ENCODE results near the gene SLC22A7.
"Not testable (repeated sequence)": the region's sequence is repeated elsewhere in the genome, so short reads cannot be mapped to it uniquely, and the experiment has no call there.

SLC22A7 gene

DNA sequence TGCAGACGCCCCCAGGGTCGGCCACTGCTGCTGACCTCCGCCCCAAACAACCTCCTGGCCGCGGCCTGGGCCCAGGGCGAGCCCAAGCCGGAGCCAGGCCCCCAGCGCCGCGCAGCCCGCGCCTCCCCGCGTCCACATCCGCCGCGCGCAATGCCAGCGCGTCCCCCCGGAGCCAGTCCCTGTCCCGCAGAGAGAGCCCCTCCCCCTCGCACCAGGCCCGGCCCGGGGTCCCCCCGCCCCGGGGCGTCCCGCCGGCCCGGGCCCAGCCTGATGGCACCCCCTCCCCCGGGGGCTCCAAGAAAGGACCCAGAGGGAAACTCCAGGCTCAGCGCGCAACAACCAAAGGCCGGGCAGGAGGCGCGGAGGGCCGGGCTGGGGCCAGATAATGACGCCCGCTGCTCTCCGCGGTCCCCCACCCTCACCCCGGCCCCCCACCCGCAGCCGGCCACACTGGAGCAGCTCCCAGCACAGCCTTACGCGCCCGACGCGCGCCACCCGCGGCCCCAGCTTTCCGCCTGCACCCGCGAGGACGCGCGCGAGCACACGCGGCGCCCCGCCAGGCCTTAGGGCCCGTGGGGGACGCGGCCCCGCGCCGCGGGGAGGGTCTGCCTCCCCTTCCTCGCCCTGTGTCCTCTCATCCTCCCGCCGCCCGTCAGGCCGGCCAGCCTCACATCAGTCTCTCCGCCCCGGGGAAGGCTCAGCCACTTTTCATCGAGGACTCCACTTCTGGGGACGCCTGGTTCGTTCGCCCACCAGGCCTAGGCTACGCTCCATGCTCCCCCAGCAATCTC, 12.9 kb upstream of the SLC22A7 start:
- peak; percentile 43 for DNase-seq

DNA sequence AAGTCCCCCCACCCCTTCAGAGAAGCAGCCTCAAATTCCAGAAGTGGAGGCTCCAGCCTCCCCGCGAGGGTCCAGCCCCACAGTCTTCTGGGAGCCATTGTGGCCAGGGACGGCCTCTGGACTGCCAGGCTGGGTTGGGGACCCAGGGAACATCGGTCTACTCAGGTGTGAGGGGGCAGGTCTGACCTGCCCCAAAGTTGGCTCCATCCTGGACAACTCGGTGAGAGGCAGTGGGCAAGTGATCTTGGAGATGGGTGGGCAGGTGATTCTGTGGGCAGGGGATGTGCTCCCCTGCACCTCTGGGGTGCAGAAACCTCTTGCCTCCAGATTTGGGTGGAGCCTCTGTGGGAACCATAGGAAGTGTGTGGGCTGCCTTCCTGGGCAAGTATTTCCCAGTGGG, 12.2 kb upstream of the SLC22A7 start:
- DNase-seq: no peak

DNA sequence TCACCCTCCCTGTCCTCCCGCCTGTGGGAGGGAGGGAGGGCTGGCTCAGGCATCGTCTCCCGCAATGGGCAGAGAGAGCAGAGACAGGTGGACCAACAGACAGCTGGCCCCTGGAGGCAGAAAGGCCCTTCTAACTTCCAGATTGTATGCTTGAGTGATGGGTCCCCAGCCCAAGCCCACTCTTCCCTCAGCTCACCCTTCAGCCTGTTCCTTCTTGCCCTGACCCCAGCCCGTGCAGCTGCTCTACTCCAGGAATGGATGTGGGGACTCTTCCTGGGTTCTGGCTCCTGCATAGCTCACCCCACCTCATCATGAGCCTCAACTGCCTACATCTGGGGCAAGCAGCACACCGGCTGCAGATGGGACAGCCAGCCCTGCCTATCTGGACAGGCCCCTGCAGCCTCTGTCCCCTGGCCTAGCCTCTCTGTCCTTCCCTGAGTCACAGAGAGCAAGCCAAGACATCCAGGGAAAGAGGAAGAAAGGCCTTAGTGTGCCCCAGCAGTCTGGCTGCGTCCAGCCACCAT, 11.5 kb upstream of the SLC22A7 start:
- no peak for DNase-seq

DNA sequence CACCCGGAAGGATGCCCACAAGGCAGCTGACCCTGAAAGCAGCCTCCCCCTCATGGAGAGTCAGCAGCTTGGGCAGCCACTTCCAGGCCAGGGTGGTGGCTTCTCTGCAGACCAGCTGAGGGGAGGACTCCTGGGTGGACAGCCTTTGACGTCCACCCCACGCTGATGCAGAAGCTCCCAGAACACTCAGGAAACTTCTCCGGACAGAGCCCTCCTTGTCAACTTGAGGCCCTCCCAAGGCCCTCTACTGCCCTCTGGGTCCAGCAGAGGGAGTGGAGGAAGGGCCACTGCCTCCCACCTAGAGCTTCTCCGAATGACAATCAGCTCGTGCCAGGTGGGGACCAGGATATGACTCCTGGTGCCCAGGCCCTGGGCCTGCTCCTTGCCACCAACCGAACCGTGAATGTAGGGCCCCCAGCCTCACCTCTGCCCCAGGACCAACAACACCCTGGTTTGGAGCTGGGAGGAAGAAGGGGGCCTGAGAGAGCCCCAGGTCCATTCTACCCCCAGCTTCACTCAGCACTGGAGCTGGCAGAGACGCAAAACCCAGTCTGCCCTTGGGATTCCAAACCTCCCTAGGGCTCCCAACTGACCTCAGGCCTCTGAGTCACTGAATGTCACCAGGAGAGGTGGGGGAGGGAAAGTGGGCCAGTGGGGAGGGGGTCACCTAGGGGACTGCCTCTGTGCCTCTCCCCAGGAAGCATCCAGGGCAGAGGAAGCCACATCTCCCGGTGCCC, 10.9 kb upstream of the SLC22A7 start:
- DNase-seq: no peak

DNA sequence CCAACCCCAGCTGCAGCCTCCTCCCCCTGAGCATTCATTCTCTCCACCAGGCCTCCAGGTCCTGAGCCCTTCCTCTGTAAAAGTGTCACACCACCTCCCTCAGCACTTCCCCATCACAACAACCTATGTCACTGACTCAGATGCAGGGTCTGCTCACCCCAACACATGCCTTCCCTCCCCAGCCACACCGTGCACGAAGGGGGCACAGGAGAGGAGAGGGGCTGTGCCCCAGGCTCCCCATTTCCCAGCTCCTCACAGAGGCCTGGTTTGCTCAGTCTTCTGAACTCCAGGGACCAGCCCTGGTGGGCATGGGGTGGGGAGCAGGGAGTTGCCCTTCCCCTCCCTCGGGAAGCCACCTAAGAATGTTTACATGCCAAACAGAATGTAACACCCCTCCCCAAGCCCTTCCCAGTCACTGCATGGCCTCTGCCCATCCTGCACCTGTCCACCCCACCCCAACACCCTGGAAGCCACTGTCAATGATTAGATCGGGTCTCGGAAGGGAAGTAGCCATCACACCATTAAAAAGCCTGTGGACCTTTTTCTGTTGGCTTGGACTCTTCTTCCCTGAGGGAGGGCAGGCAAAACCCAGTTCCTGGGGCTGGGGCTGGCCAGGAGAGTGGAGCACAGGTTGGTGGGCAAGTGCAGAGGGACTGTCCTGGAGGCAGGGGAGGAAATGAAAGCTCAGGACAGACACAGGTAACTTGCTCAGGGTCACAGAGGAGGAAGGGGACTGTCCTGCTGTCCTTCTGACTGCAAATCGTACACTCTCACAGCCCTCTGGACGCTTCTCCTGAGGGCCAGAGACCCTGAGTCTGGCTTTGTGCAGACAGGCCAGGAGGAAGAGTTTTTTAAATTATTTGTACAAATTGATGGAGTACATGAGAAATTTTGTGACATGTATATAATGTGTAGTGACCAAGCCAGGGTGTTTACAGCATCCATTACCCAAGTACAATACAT, 10.1 kb upstream of the SLC22A7 start:
- DNase-seq: peak; percentile 5

DNA sequence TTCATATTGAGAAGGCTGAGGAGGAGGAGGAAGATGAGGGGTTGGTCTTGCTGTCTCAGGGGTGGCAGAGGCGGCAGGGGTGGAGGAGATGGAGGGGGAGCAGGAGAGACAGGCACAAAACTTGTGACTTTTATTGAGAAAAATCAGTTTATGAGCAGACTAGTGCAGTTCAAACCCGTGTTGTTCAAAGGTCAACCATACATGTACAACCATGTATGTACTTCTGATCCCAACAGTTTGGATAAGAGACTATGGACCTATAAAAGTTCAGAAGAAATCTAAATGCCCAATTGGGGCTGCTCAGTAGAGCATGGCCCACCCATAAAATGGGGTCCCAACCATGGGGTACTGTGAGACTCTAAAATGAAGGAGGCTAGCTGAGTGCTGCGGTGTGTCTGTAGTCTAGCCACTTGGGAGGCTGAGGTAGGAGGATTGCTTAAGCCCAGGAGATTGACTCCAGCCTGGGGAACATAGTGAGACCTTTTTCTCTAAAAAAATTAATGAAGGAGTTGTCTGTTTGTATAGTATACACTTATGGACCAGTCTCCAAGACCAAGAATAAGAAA, 7.6 kb upstream of the SLC22A7 start:
- DNase-seq: no peak

DNA sequence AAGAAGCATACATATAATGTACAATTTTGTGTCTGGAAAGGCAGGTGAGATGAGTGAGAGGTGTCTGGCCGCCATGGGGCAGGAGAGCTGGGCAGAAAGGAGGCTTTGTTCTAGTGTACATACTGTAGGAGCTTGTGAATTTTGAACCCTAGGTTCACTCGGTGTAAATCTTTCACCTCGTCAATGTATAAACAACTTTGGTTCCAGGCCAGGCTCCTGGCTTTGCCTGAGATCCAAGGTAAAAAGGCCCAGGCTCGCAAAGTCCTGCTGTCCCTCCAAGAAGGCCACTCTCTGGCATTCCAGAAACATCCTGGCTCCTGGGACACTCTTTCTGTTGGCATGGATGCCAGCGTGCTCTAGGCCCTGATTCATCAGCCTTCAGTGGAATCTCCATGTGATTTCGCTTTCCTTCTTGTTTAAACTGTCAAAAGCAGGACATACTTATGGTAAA, 7.1 kb upstream of the SLC22A7 start:
- no peak for DNase-seq

DNA sequence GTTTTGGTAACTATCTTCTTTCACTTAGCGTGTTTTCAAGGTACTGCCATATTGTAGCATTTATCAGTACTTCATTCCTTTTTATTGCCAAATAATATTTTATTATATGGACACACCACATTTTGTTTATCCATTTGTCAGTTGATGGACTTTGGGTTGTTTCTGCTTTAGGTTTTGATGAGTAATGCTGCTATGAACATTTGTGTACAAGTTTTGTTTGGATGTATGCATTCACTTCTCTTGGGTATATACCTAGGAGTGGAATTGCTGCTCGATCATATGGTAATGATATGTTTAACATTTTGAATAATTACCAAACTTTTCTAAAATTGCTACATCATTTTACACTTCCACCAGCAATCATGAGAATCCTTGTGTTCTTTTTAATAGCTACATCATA, 6.4 kb upstream of the SLC22A7 start:
- no peak for DNase-seq

DNA sequence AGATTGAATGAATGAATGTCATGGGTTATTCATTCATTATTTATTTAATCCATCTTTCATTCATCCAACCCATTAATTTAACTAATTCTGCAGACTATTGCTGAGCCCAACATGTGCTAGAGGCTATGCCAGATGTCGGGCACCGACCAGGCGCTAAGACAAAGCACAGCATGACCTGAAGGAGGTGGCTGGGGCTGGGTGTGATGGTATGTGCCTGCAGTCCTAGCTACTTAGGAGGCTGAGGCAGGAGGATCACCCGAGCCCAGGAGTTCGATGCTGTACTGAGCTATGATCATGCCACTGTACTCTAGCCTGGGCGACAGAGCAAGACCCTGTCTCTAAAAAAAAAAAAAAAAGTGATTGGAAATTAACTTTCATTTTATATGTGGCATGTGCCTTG, 5.7 kb upstream of the SLC22A7 start:
- no peak for DNase-seq

DNA sequence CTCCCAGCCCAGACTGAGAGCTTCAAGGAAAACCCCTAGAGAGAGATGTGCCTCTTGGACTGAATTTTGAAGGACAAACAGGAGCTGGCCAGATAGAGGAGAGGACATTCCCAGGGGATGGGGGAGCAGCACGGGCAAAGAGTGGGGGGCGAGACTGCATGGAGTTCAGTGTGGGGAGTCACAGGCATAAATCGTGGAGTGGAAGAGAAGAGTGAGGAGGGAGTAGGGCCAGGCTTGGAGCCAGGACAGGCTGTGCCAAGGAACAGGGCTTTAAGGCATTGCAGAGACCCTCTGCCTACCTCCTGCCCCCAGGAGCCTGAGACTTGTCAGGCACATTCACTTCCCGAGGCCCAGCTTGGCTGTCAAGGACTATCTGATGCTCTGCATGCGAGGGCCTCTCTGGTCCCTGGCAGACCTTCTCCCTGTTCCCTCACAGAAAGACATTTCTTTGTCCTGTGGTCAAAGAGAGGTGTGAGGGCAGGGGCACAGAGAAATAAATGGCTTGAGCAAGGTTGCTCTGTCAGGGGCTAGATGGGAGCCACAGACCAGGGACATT, 5.2 kb upstream of the SLC22A7 start:
- no peak for DNase-seq

DNA sequence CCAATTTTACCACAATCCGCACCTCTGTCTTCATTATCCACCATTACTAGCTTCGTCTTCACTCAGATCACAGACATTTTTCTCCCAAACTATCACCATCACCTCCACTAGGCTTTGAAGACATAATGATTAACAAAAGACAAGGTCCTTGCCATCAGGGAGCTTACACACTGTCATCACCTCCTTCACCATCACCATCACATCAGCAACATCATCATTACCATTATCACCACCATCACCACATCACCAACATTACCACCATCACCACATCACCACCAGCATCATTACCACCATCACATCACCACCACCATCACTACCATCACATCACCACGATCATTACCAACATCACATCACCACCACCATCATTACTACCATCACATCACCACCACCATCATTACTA, 4.4 kb upstream of the SLC22A7 start:
- DNase-seq: no peak

DNA sequence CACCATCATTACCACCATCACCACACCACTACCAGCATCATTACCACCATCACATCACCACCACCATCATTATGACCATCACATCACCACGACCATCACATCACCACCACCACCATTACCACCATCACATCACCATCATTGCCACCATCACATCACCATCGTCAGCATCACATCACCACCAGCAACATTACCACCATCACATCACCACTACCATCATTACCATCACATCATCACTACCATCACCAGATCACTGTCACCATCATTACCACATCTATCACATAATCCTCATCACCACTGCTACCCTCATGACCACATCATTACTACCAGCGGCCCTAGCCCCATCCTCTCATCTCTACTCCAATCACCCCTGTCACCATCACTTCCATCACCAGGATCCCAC, 3.5 kb upstream of the SLC22A7 start:
- no peak for DNase-seq

DNA sequence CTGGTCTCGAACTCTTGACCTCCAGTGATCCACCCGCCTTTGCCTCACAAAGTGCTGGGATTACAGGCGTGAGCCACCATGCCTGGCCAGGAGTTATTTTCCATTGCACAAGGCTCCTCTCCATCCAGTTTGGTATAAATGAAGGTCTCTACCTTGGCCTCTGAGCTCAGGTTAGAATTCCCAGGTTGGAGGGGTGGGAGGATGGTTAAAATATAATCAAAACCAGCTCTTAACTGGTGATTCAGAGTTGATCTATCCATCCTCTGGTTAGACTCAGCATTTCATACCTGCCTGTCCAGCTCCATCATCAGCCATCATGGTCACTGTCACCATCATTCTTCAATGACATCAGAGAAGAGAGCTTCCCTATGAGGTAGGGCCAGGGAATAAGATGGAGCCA, 2.6 kb upstream of the SLC22A7 start:
- DNase-seq: no peak

DNA sequence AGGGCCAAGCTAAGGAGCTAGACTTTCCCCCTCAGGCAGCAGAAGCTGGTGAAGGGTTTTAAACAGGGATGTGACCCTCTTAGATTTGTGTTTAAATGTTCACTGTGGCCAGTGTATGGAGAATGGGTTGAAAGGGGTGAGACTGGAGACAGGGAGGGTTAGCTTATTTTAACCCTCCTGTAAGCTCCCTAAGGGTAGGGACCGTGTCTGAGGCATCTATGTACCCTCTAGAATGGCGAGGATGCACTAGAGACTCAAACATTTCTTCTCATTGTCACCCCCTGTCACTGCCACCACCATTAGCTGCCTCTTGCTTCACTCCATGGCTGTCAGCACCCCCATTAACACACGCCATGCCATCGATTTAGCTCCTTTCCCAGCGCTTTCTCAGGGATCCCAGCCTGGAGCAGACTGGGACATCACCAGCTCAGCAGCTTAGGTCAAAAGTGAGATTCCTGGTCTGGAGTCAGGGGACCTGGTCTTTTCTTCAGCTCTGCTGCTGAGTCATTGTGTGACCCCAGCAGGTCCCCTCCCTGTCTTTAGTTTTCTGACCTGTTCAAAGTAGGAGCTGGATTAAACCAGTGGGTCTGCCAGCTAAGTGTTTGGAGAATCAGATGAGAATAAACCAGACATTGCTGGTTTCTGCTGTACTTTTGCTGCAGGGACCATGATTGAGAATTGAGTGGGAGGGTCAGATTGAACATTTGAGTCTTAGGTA, 1.1 kb upstream of the SLC22A7 start:
- DNase-seq: no peak

DNA sequence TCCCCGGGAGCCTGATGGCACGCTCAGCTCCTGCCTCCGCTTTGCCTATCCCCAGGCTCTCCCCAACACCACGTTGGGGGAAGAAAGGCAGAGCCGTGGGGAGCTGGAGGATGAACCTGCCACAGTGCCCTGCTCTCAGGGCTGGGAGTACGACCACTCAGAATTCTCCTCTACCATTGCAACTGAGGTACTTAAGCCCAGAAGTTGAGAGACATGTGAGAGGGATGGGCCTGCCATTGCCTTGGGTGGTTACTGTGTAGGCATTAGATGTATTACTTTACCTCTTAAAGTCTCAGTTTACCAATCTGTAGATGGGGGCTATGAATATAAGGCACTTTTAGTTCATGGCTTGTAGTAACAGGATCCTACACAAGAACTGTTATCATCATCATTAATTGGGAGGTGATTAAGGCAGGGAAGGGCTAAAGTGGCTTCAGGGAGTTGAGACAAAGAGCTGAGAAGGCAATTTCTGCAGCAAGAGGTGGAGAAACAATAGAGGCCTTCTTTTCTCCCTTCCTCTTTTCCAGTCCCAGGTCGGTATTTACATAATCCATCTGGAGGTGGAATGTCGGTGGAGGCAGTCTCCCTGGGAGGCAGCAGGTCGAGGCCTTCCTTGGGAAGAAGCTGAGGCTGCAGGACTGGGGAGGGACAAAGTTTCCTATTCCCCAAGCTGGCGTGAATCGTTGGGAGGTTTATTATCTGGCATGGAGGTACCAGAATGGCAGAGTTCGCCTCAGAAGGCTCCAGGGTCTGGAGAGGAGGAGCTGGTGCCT, 691 bp downstream of the SLC22A7 start:
- no peak for DNase-seq

DNA sequence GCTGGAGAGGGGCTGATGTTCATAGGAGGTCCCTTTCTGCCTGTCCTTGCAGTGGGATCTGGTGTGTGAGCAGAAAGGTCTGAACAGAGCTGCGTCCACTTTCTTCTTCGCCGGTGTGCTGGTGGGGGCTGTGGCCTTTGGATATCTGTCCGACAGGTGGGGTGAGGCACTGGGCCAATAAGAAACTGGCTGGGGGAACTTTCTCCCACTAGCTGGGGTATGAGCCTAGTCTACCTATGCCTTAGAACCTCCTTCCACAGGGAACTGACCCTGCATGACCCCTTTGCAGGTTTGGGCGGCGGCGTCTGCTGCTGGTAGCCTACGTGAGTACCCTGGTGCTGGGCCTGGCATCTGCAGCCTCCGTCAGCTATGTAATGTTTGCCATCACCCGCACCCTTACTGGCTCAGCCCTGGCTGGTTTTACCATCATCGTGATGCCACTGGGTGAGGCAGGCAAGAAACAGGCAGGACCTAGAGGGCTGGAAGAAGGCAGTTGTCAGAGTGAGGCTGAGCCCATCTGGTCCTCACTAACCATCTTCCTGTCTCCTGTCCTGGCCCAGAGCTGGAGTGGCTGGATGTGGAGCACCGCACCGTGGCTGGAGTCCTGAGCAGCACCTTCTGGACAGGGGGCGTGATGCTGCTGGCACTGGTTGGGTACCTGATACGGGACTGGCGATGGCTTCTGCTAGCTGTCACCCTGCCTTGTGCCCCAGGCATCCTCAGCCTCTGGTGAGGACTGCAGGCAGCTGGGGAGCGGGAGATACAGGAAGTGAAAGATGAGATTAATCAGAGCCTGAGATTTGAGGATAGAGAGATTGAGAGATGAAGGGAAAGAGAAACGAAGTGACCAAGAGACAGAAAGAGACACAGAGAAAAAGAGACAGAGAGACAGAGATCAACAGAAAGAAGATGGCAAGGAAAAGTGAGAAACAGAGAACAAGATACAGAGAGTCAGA, 1.6 kb downstream of the SLC22A7 start:
- no peak for DNase-seq

DNA sequence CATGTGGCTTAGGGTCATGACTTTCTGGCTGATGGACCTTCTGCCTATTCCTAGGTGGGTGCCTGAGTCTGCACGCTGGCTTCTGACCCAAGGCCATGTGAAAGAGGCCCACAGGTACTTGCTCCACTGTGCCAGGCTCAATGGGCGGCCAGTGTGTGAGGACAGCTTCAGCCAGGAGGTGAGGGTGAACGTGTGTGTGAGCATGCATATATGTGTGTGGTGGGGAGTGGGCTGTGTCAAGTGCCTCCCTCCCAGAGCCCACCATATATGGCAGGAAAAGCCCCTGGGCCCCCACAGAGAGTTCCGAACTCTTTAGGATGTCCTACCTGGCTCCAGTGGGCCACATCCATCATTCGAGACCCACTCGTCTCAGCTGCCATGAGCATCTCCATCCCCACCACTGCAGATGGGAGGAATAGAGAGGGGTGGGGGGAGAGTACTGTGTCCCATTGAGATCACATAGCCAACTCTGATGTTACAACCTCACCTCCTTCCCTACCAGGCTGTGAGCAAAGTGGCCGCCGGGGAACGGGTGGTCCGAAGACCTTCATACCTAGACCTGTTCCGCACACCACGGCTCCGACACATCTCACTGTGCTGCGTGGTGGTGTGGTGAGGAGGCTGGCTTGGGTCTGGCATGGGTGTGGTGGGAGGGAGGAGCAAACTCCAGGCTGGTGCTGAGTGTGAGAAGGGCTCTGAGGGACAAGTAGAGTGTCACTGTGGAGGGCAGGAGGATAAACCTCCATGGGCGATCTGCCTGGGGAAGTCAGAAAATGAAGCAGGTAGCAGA, 3.2 kb downstream of the SLC22A7 start:
- no peak for DNase-seq

DNA sequence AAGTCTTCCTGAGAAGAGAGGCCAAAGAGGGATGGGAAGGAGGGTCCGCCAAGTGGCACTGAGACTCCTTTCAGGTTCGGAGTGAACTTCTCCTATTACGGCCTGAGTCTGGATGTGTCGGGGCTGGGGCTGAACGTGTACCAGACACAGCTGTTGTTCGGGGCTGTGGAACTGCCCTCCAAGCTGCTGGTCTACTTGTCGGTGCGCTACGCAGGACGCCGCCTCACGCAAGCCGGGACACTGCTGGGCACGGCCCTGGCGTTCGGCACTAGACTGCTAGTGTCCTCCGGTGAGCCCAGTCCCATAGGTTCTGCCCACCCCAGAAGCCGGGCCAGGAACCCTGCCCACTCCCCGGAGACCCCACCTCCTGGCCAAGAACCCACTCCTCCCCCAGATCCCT, 4.1 kb downstream of the SLC22A7 start:
- no peak for DNase-seq

DNA sequence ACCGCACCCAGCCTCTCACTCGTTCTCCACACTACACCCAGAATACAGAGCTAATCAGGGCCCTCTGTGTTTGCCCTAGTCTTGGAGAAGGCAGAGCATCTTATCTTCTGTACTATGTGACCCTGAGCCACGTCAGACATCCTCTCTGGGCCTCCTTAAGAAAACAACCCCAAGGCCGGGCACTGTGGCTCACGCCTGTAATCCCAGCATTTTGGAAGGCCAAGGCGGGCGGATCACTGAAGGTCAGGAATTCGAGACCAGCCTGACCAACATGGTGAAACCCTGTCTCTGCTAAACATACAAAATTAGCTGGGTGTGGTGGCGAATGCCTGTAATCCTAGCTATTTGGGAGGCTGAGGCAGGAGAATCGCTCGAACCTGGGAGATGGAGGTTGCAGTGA, 4.9 kb downstream of the SLC22A7 start:
- not testable (repeated sequence) for DNase-seq

All from femur (tissue), 1 donor.